Smooth muscle cell (in vitro differentiated cells): ENCODE results near the gene ESAM. TPM values are rescaled to one million over a fixed set of nuclear protein-coding genes. Genes with fewer than 3 reads are reported as not detected.

Experiments used
- DNase-seq: peaks from one replicate; lab custom pipeline; 2025; ENCODE audit not compliant: unreplicated experiment; lab: John Stamatoyannopoulos, UW
- H2AFZ ChIP-seq: fragments of 200-600 bp; sonication (generic); 2 replicates; pipeline ENCODE4 v1.6.0; 2016; ENCODE audit warnings: antibody characterized with exemption, low read depth, mild to moderate bottlenecking
- H3F3A ChIP-seq: fragments of 200-600 bp; sonication (generic); 2 replicates; pipeline ENCODE4 v1.6.0; 2017; ENCODE audit warnings: antibody characterized with exemption, low read depth
- H3K27ac ChIP-seq: fragments of 200-600 bp; sonication (generic); 2 replicates; pipeline ENCODE4 v1.5.1; 2016; ENCODE audit warnings: low read depth, mild to moderate bottlenecking
- H3K27me3 ChIP-seq: fragments of 200-600 bp; sonication (generic); 2 replicates; pipeline ENCODE4 v1.6.1; 2016; ENCODE audit warnings: low read depth, mild to moderate bottlenecking
- H3K36me3 ChIP-seq: fragments of 200-600 bp; sonication (generic); 2 replicates; pipeline ENCODE4 v1.5.1; 2016; ENCODE audit warnings: low read depth
- H3K4me1 ChIP-seq: fragments of 200-600 bp; sonication (generic); 2 replicates; pipeline ENCODE4 v1.5.1; 2016; ENCODE audit warnings: low read depth
- H3K4me2 ChIP-seq: fragments of 200-600 bp; sonication (generic); 2 replicates; pipeline ENCODE4 v1.6.0; 2016; ENCODE audit warnings: mild to moderate bottlenecking
- H3K4me3 ChIP-seq: fragments of 200-600 bp; sonication (generic); 2 replicates; pipeline ENCODE4 v1.5.1; 2016; ENCODE audit warnings: mild to moderate bottlenecking
- H3K79me2 ChIP-seq: fragments of 200-600 bp; sonication (generic); 2 replicates; pipeline ENCODE4 v1.6.0; 2016; ENCODE audit warnings: low read depth, mild to moderate bottlenecking
- H3K9ac ChIP-seq: fragments of 200-600 bp; sonication (generic); 2 replicates; pipeline ENCODE4 v1.6.0; 2016; ENCODE audit warnings: low read depth
- H3K9me3 ChIP-seq: fragments of 200-600 bp; sonication (generic); replicated peaks from 2 replicates; pipeline ENCODE4 v1.5.1; 2016; ENCODE audit warnings: low read depth
- H4K20me1 ChIP-seq: fragments of 200-600 bp; sonication (generic); 2 replicates; pipeline ENCODE4 v1.6.0; 2016; ENCODE audit warnings: low read depth
- WGBS: methylation state at CpG from one replicate; pipeline ENCODE4 v1.1.7; 2016; ENCODE audit warnings: low lambda C conversion rate; 5-methylcytosine and 5-hydroxymethylcytosine counted together
- polyA plus RNA-seq: library from polyadenylated mRNA; unstranded; fragments of >200 nt; fragmentation: Nextera tagmentation; extraction: Ambion mirVana; gene quantifications from 2 replicates; pipeline ENCODE4 v1.2.1, GENCODE V29; 2016
- total RNA-seq: library from RNA; depleted of rRNA; stranded (reverse); fragments of >200 nt; gene quantifications from 2 replicates; pipeline ENCODE4 v1.2.3, GENCODE V29; 2014
- TF ChIP-seq, protein P1 (sequence below): fragments of 200-600 bp; sonication (generic); IDR thresholded peaks from 2 replicates; pipeline ENCODE4 v1.5.1; 2017; ENCODE audit warnings: borderline replicate concordance, mild to moderate bottlenecking, antibody characterized with exemption; ENCODE audit not compliant: insufficient read depth, poor library complexity, severe bottlenecking

ESAM gene
- total and polyA plus RNA-seq, 2 experiments from 2014 or later, result 0.31 to 0.94 TPM

DNA sequence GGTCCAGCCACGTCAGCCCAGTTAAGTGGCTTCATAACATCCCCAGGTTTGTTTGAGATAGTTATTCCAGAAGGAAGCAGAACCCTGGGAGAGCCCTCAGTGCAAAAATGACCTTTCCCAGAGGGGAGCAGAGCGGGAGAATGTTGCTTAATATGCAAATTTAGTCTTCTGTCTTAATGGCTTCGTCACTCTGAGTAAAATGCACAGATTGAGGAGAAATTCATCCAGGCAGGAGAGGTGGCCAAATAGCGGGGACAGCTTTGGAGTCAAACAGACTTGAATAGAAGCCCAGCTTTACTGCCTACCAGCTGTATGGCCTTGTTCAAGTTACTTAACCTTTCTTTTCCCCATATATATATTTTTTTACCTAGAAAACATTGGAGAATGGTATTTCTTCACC, 34.6 kb downstream of the ESAM start:
- H3K27me3 ChIP-seq, result peaks cover 24% of the 10 kb centered on the region
- TF ChIP-seq, protein P1, sequence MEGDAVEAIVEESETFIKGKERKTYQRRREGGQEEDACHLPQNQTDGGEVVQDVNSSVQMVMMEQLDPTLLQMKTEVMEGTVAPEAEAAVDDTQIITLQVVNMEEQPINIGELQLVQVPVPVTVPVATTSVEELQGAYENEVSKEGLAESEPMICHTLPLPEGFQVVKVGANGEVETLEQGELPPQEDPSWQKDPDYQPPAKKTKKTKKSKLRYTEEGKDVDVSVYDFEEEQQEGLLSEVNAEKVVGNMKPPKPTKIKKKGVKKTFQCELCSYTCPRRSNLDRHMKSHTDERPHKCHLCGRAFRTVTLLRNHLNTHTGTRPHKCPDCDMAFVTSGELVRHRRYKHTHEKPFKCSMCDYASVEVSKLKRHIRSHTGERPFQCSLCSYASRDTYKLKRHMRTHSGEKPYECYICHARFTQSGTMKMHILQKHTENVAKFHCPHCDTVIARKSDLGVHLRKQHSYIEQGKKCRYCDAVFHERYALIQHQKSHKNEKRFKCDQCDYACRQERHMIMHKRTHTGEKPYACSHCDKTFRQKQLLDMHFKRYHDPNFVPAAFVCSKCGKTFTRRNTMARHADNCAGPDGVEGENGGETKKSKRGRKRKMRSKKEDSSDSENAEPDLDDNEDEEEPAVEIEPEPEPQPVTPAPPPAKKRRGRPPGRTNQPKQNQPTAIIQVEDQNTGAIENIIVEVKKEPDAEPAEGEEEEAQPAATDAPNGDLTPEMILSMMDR, result no peak
- H2AFZ ChIP-seq, result no peak overlapping the region
- DNase-seq, result no peak
- WGBS, result 64% methylated on average over 4 of the region's 4 CpGs
- H4K20me1 ChIP-seq, result no peaks in the 10 kb centered on the region
- no peak overlapping the region for H3K4me2 ChIP-seq
- H3K9me3 ChIP-seq, result no peaks in the 10 kb centered on the region
- H3K4me3 ChIP-seq, result no peak overlapping the region
- no peaks in the 10 kb centered on the region for H3F3A ChIP-seq
- no peaks in the 10 kb centered on the region for H3K79me2 ChIP-seq
- H3K27ac ChIP-seq, result no peak overlapping the region
- no peak overlapping the region for H3K9ac ChIP-seq
- H3K4me1 ChIP-seq, result peaks cover 8% of the 10 kb centered on the region
- H3K36me3 ChIP-seq, result no peaks in the 10 kb centered on the region

GRCh38 chr11:124725719-124726105, 36.4 kb downstream of the ESAM start:
- Histone ChIP-seq H3K4me2 (no peak overlapping the region), H3K4me1 (peaks cover 8% of the 10 kb centered on the region), H3K36me3 (no peaks in the 10 kb centered on the region), H3K9ac (no peak overlapping the region), H3K79me2 (no peaks in the 10 kb centered on the region), H3K27me3 (peaks cover 42% of the 10 kb centered on the region), H3K27ac (no peak overlapping the region), H3F3A (no peaks in the 10 kb centered on the region), H2AFZ (no peak overlapping the region), H3K4me3 (no peak overlapping the region), H3K9me3 (no peaks in the 10 kb centered on the region), H4K20me1 (no peaks in the 10 kb centered on the region)
- 25% methylated on average over 6 of the region's 6 CpGs for WGBS
- TF ChIP-seq, protein P1, result no peak
- no peak for DNase-seq

DNA sequence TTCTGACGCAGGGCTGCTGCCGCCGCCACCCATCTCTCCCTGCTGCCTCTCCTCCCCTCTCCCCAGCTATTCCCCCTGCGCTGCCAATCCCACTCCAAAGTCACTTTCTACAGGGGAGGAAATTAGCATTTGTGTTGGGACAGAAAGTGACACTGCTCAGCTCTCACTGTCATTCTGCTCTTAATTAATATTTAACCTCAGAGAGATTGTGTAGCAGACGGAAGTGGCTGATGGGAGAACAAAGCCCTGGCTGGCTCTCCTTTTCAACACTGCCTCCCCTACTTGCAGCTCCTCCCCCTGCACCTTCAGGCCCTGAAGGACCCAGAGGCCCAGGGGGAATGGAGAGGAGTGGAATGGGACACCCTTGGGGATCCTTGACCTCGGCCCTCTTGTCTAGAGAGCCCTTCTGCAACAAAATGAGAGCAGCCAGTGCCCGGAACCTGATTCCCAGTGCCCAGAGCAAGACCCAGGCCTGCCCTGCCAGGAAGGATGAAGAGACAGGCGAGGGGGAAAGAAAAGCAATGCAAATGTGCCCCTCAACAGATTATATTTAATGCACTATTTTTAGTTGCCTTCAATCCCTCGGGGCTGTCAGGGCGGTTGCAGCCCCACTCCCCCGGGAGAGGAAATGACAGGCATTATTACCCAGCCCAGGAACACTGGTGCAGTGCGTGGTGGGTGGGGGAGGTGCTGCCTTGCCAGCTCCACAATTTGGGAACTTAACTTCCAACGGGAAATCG, 36.9 kb downstream of the ESAM start:
- peaks cover 8% of the 10 kb centered on the region for H3K4me1 ChIP-seq
- no peak for DNase-seq
- no peak overlapping the region for H3K9ac ChIP-seq
- WGBS, result 56% methylated on average over 13 of the region's 14 CpGs
- peaks cover 47% of the 10 kb centered on the region for H3K27me3 ChIP-seq
- H3K4me3 ChIP-seq, result no peak overlapping the region
- H3K27ac ChIP-seq, result no peak overlapping the region
- no peaks in the 10 kb centered on the region for H3F3A ChIP-seq
- H3K36me3 ChIP-seq, result no peaks in the 10 kb centered on the region
- H3K79me2 ChIP-seq, result no peaks in the 10 kb centered on the region
- TF ChIP-seq, protein P1, result no peak
- H2AFZ ChIP-seq, result no peak overlapping the region
- H4K20me1 ChIP-seq, result no peaks in the 10 kb centered on the region
- H3K9me3 ChIP-seq, result no peaks in the 10 kb centered on the region
- H3K4me2 ChIP-seq, result no peak overlapping the region

DNA sequence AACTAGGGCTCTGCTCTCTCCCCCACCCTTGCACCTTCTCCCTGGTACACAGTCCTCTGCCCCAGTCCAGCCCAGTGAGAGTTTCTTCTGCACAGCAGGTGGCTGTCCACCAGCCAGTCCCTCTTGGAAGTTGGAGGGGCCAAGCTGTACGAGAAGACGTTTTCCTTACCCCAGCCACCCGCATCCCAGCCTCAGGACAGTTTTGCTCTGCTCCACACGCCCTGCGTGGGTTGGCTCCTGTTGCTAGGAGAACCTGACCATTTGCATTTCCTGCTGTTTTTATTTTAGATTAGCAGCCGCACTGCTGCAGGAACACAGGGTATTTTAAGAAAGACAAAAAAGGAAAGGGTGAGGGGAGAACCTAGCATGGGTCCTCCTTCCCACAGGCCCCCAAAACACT, 39.9 kb downstream of the ESAM start:
- no peak overlapping the region for H3K4me3 ChIP-seq
- no peaks in the 10 kb centered on the region for H3F3A ChIP-seq
- no peaks in the 10 kb centered on the region for H4K20me1 ChIP-seq
- H3K36me3 ChIP-seq, result no peaks in the 10 kb centered on the region
- no peak overlapping the region for H2AFZ ChIP-seq
- 70% methylated on average over 6 of the region's 6 CpGs for WGBS
- H3K4me1 ChIP-seq, result peaks cover 23% of the 10 kb centered on the region
- no peak overlapping the region for H3K4me2 ChIP-seq
- no peak overlapping the region for H3K27ac ChIP-seq
- no peaks in the 10 kb centered on the region for H3K9me3 ChIP-seq
- no peak overlapping the region for H3K9ac ChIP-seq
- no peaks in the 10 kb centered on the region for H3K79me2 ChIP-seq
- TF ChIP-seq, protein P1, result no peak
- DNase-seq, result no peak
- peaks cover 73% of the 10 kb centered on the region for H3K27me3 ChIP-seq
